IMR-90 (cell line): ENCODE data around the gene ACOXL. TPM values are rescaled to one million over a fixed set of nuclear protein-coding genes. Genes with fewer than 3 reads are reported as not detected.

ENCODE experiments used
- ATAC-seq: fragments of 200-7000 bp; cut with Tn5 transposase; 2 replicates; pipeline ENCODE4 v1.9.1; 2020; ENCODE audit warnings: low read depth, mild to moderate bottlenecking, moderate library complexity
- BruUV-seq: library from RNA; stranded (reverse); fragments of 400-500 nt; replicated peaks from 2 replicates; lab custom pipeline; 2021; lab: Mats Ljungman, UMichigan
- CTCF ChIA-PET: fragments of 300-600 bp; formaldehyde crosslinking; extraction: SDS; loops from one replicate; lab custom pipeline; 2021; ENCODE audit warnings: antibody characterized with exemption; lab: Yijun Ruan, JAX
- POLR2A ChIA-PET: fragments of 300-600 bp; sonication (Branson Sonifier 250); formaldehyde crosslinking; loops from one replicate; lab custom pipeline; 2022; ENCODE audit warnings: antibody characterized with exemption; ENCODE audit not compliant: unreplicated experiment; lab: Charles Lee
- DNase-seq: peaks from one replicate; pipeline ENCODE4 v3.0.0; 2013
- H2AFZ ChIP-seq: replicated peaks from 2 replicates; pipeline ENCODE3; 2013; ENCODE audit warnings: low read length, mild to moderate bottlenecking; ENCODE audit not compliant: poor library complexity
- H2AK5ac ChIP-seq: 2 replicates; pipeline ENCODE4 v1.6.1; 2013; ENCODE audit warnings: low read depth, low read length, inconsistent platforms
- H2AK9ac ChIP-seq: replicated peaks from 2 replicates; pipeline ENCODE3; 2013; ENCODE audit warnings: mild to moderate bottlenecking, low read depth, low read length, moderate library complexity; ENCODE audit not compliant: poor library complexity
- H2BK120ac ChIP-seq: 2 replicates; pipeline ENCODE4 v1.6.1; 2013; ENCODE audit warnings: low read depth, low read length, inconsistent platforms
- H2BK15ac ChIP-seq: 3 replicates; pipeline ENCODE4 v1.6.1; 2013; ENCODE audit warnings: low read depth, low read length, inconsistent platforms
- H2BK20ac ChIP-seq: 2 replicates; pipeline ENCODE4 v1.6.1; 2013; ENCODE audit warnings: low read depth, mild to moderate bottlenecking, inconsistent platforms, low read length, moderate library complexity
- H2BK5ac ChIP-seq: 2 replicates; pipeline ENCODE4 v1.6.1; 2013; ENCODE audit warnings: mild to moderate bottlenecking, low read depth, low read length, inconsistent platforms; ENCODE audit not compliant: poor library complexity, severe bottlenecking
- H3K14ac ChIP-seq: replicated peaks from 2 replicates; pipeline ENCODE4 v1.6.1; 2013; ENCODE audit warnings: low read depth, low read length, inconsistent platforms
- H3K18ac ChIP-seq: 2 replicates; pipeline ENCODE4 v1.6.1; 2013; ENCODE audit warnings: low read depth, low read length, control low read depth
- H3K23ac ChIP-seq: 2 replicates; pipeline ENCODE4 v1.6.1; 2013; ENCODE audit warnings: low read depth, low read length, inconsistent platforms
- H3K27ac ChIP-seq: 2 replicates; pipeline ENCODE4 v1.5.1; 2013; ENCODE audit warnings: mild to moderate bottlenecking, control low read depth, low read length; ENCODE audit not compliant: insufficient read depth
- H3K27me3 ChIP-seq: 2 replicates; pipeline ENCODE4 v1.6.1; 2013; ENCODE audit warnings: low read length; ENCODE audit not compliant: control insufficient read depth, insufficient read depth
- H3K36me3 ChIP-seq: 2 replicates; pipeline ENCODE4 v1.6.1; 2013; ENCODE audit warnings: low read length, mixed read lengths; ENCODE audit not compliant: control insufficient read depth, insufficient read depth
- H3K4ac ChIP-seq: 2 replicates; pipeline ENCODE4 v1.6.1; 2013; ENCODE audit warnings: low read depth, low read length, inconsistent platforms
- H3K4me1 ChIP-seq: 2 replicates; pipeline ENCODE4 v1.6.1; 2013; ENCODE audit warnings: low read length, mixed read lengths; ENCODE audit not compliant: control insufficient read depth, insufficient read depth
- H3K4me2 ChIP-seq: 2 replicates; pipeline ENCODE4 v1.6.1; 2013; ENCODE audit warnings: low read depth, mild to moderate bottlenecking, control low read depth, low read length, moderate library complexity
- H3K4me3 ChIP-seq: 2 replicates; pipeline ENCODE4 v1.5.1; 2013; ENCODE audit warnings: low read depth, mild to moderate bottlenecking, control low read depth, low read length, moderate library complexity; ENCODE audit not compliant: insufficient read depth
- H3K56ac ChIP-seq: 2 replicates; pipeline ENCODE4 v1.6.1; 2013; ENCODE audit warnings: low read length, inconsistent platforms; ENCODE audit not compliant: insufficient read depth; ENCODE audit errors: extremely low read depth
- H3K79me1 ChIP-seq, 2 experiments: 2 replicates each; pipeline ENCODE4 v1.6.1; 2013; ENCODE audit warnings: low read length in 2 of 2, inconsistent platforms in 1 of 2, low read depth in 1 of 2
- H3K9ac ChIP-seq: 2 replicates; pipeline ENCODE4 v1.6.1; 2013; ENCODE audit warnings: low read depth, low read length, control low read depth
- H3K9me1 ChIP-seq: 2 replicates; pipeline ENCODE4 v1.6.1; 2013; ENCODE audit warnings: low read length, inconsistent platforms; ENCODE audit not compliant: insufficient read depth
- H3K9me3 ChIP-seq: 2 replicates; pipeline ENCODE4 v1.6.1; 2013; ENCODE audit warnings: low read length; ENCODE audit not compliant: control insufficient read depth, insufficient read depth
- H4K20me1 ChIP-seq: 2 replicates; pipeline ENCODE4 v1.6.1; 2013; ENCODE audit warnings: low read length, inconsistent platforms; ENCODE audit not compliant: insufficient read depth
- H4K5ac ChIP-seq: 2 replicates; pipeline ENCODE4 v1.6.1; 2013; ENCODE audit warnings: mild to moderate bottlenecking, low read depth, low read length, control low read depth
- H4K8ac ChIP-seq, 2 experiments: 2 replicates each; pipeline ENCODE4 v1.6.1; 2013; ENCODE audit warnings: low read depth in 2 of 2, low read length in 2 of 2, control low read depth in 1 of 2, inconsistent platforms in 1 of 2
- H4K91ac ChIP-seq: 2 replicates; pipeline ENCODE4 v1.6.1; 2013; ENCODE audit warnings: low read depth, low read length, inconsistent platforms; ENCODE audit not compliant: insufficient read depth
- BHLHE40 ChIP-seq: fragments of 150-350 bp; IDR thresholded peaks from 2 replicates; pipeline ENCODE4 v1.6.1; 2016; ENCODE audit warnings: mild to moderate bottlenecking, low read depth, low read length
- CEBPB ChIP-seq: IDR thresholded peaks from 2 replicates; pipeline ENCODE4 v1.6.1; 2012; ENCODE audit warnings: low read depth, low read length, improper control_type of control experiment
- CHD1 ChIP-seq: IDR thresholded peaks from 2 replicates; pipeline ENCODE4 v1.6.1; 2012; ENCODE audit warnings: low read depth, low read length, improper control_type of control experiment
- ELK1 ChIP-seq: fragments of 150-350 bp; IDR thresholded peaks from 2 replicates; pipeline ENCODE4 v1.6.1; 2016; ENCODE audit warnings: low read depth, mild to moderate bottlenecking, low read length, moderate library complexity, borderline replicate concordance
- FOS ChIP-seq: fragments of 150-350 bp; IDR thresholded peaks from 2 replicates; pipeline ENCODE4 v1.6.1; 2016; ENCODE audit warnings: low read depth, low read length
- MAFK ChIP-seq: IDR thresholded peaks from 2 replicates; pipeline ENCODE4 v1.6.1; 2012; ENCODE audit warnings: low read depth, low read length, improper control_type of control experiment
- MAZ ChIP-seq: IDR thresholded peaks from 2 replicates; pipeline ENCODE4 v1.6.1; 2012; ENCODE audit warnings: low read depth, mild to moderate bottlenecking, low read length, improper control_type of control experiment, moderate library complexity, borderline replicate concordance
- MXI1 ChIP-seq: IDR thresholded peaks from 2 replicates; pipeline ENCODE4 v1.6.1; 2012; ENCODE audit warnings: low read depth, mild to moderate bottlenecking, low read length, moderate library complexity, borderline replicate concordance
- NFE2L2 ChIP-seq: fragments of 150-350 bp; IDR thresholded peaks from 2 replicates; pipeline ENCODE4 v1.6.1; 2016; ENCODE audit warnings: low read depth, mild to moderate bottlenecking, low read length
- POLR2A ChIP-seq: IDR thresholded peaks from 2 replicates; pipeline ENCODE4 v1.6.1; 2012; ENCODE audit warnings: mild to moderate bottlenecking, low read depth, low read length
- RAD21 ChIP-seq: IDR thresholded peaks from 2 replicates; pipeline ENCODE4 v1.6.1; 2012; ENCODE audit warnings: low read length, improper control_type of control experiment
- RCOR1 ChIP-seq: IDR thresholded peaks from 2 replicates; pipeline ENCODE4 v1.6.1; 2012; ENCODE audit warnings: mild to moderate bottlenecking, low read length, improper control_type of control experiment; ENCODE audit not compliant: insufficient replicate concordance
- RFX5 ChIP-seq: IDR thresholded peaks from 2 replicates; pipeline ENCODE4 v1.8.0; 2012; ENCODE audit warnings: low read depth, mild to moderate bottlenecking, low read length, moderate library complexity
- SMC3 ChIP-seq: fragments of 150-350 bp; IDR thresholded peaks from 2 replicates; pipeline ENCODE4 v1.6.1; 2016; ENCODE audit warnings: low read depth, mild to moderate bottlenecking, antibody characterized with exemption, low read length, moderate library complexity
- USF2 ChIP-seq: fragments of 150-350 bp; IDR thresholded peaks from 2 replicates; pipeline ENCODE4 v1.6.1; 2017; ENCODE audit warnings: mild to moderate bottlenecking, antibody characterized with exemption, low read length, low read depth
- WGBS, 2 experiments: methylation state at CpG; one replicate each; pipeline versions ENCODE4 v1.1.5 to v1.1.7; 2013; ENCODE audit warnings: missing lambda C conversion rate in 2 of 2; ENCODE audit not compliant: insufficient read length in 1 of 2; ENCODE audit errors: extremely low coverage in 2 of 2; 5-methylcytosine and 5-hydroxymethylcytosine counted together
- dilution Hi-C: fragments of 300-500 bp; cut with HindIII; formaldehyde crosslinking; loops from one replicate; pipeline ENCODE4 v1.14.3; 2018; ENCODE audit warnings: low sequenced_read_pairs; ENCODE audit not compliant: unreplicated experiment
- in situ Hi-C: fragments of 300-500 bp; cut with MboI; formaldehyde crosslinking; loops from 3 replicates; pipeline ENCODE4 v1.14.3; 2019; ENCODE audit warnings: low sequenced_read_pairs, inconsistent platforms, mixed read lengths
- intact Hi-C: fragments of 100-400 bp; cut with micrococcal nuclease; formaldehyde crosslinking; loops from 2 replicates; pipeline ENCODE4 v1.10.0; 2022
- polyA plus RNA-seq, 3 experiments: library from polyadenylated mRNA; depleted of rRNA; stranded (reverse); fragments of >200 nt; gene quantifications; 2 replicates each; pipeline ENCODE4 v1.2.3, GENCODE V29; 2012; ENCODE audit warnings: low replicate concordance in 1 of 3
- total RNA-seq: library from RNA; depleted of rRNA; stranded (reverse); fragments of >200 nt; gene quantifications from 2 replicates; pipeline ENCODE4 v1.2.3, GENCODE V29; 2012
- TF ChIP-seq, protein P1 (sequence below): conservative IDR thresholded peaks from 2 replicates; pipeline ENCODE4 v1.5.1; 2012; ENCODE audit warnings: mild to moderate bottlenecking, low read depth, low read length, improper control_type of control experiment

ACOXL gene
- total and polyA plus RNA-seq, 2 of the 4 experiments (the other 2 are of a cell fraction) = not detected

- no peaks in the 10 kb centered on the region for H3K79me1 ChIP-seq
- H3K9me1 ChIP-seq = 0 out of 2 replicates have a peak, but pooled peaks cover 3% of the 10 kb centered on the region
- H4K5ac ChIP-seq = no peak overlapping the region
- H3K4me2 ChIP-seq = no peak overlapping the region
- H3K4ac ChIP-seq = no peak overlapping the region
- POLR2A ChIA-PET = no interaction called here
- H2AFZ ChIP-seq = no peak overlapping the region
- no peak overlapping the region for H3K27ac ChIP-seq
- H2BK120ac ChIP-seq = no peak overlapping the region
- no peak overlapping the region for H2AK5ac ChIP-seq
- no peak overlapping the region for H3K23ac ChIP-seq
- H4K91ac ChIP-seq = no peak overlapping the region
- no peak overlapping the region for H3K56ac ChIP-seq
- peaks cover 18% of the 10 kb centered on the region for H3K27me3 ChIP-seq
- ATAC-seq (no peak), DNase-seq (no peak)
- intact Hi-C loops (no loop called here), in situ Hi-C loops (no loop called here), dilution Hi-C loops (no loop called here)
- no TSS peak for BruUV-seq
- no peak overlapping the region for H3K9ac ChIP-seq
- no peak overlapping the region for H3K18ac ChIP-seq
- WGBS, 2 experiments = no CpG with 5 or more reads among the region's 3 CpGs
- H2AK9ac ChIP-seq = no peak overlapping the region
- no peak overlapping the region for H2BK5ac ChIP-seq
- no peaks in the 10 kb centered on the region for H4K20me1 ChIP-seq
- H3K4me3 ChIP-seq = no peak overlapping the region
- no peaks in the 10 kb centered on the region for H3K36me3 ChIP-seq
- H4K8ac ChIP-seq = no peak overlapping the region
- TF ChIP-seq CEBPB = no peak
- TF ChIP-seq, protein P1, sequence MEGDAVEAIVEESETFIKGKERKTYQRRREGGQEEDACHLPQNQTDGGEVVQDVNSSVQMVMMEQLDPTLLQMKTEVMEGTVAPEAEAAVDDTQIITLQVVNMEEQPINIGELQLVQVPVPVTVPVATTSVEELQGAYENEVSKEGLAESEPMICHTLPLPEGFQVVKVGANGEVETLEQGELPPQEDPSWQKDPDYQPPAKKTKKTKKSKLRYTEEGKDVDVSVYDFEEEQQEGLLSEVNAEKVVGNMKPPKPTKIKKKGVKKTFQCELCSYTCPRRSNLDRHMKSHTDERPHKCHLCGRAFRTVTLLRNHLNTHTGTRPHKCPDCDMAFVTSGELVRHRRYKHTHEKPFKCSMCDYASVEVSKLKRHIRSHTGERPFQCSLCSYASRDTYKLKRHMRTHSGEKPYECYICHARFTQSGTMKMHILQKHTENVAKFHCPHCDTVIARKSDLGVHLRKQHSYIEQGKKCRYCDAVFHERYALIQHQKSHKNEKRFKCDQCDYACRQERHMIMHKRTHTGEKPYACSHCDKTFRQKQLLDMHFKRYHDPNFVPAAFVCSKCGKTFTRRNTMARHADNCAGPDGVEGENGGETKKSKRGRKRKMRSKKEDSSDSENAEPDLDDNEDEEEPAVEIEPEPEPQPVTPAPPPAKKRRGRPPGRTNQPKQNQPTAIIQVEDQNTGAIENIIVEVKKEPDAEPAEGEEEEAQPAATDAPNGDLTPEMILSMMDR = no peak
- TF ChIP-seq BHLHE40 = no peak
- TF ChIP-seq MXI1 = no peak
- TF ChIP-seq SMC3 = no peak
- TF ChIP-seq USF2 = no peak
- no peak for TF ChIP-seq FOS
- TF ChIP-seq MAFK = no peak
- no peak for TF ChIP-seq RFX5
- TF ChIP-seq CHD1 = no peak
- no peak for TF ChIP-seq RCOR1
- no peak for TF ChIP-seq POLR2A
- no peak for TF ChIP-seq MAZ
- no peak for TF ChIP-seq RAD21
- TF ChIP-seq ELK1 = no peak
- no peak for TF ChIP-seq NFE2L2
- CTCF ChIA-PET = no interaction called here
- no peak overlapping the region for H2BK15ac ChIP-seq
- H3K9me3 ChIP-seq = no peaks in the 10 kb centered on the region
- H3K14ac ChIP-seq = no peak overlapping the region
- no peak overlapping the region for H2BK20ac ChIP-seq
- H3K4me1 ChIP-seq = no peaks in the 10 kb centered on the region
These were observed 109.7 kb downstream of the ACOXL start for GRCh38 chr2:110842048-110842447.
